GM12878 (cell line): ENCODE results near the gene AGAP2. TPM values are rescaled to one million over a fixed set of nuclear protein-coding genes. Genes with fewer than 3 reads are reported as not detected.

Experiments used
- ATAC-seq: fragments of 200-7000 bp; cut with Tn5 transposase; 3 replicates; pipeline ENCODE4 v1.9.1; 2020; ENCODE audit warnings: mild to moderate bottlenecking, moderate library complexity
- BruUV-seq: library from RNA; stranded (reverse); fragments of 400-500 nt; replicated peaks from 2 replicates; lab custom pipeline; 2021; lab: Mats Ljungman, UMichigan
- CTCF ChIA-PET: fragments of 300-600 bp; sonication (Branson Sonifier 250); formaldehyde crosslinking; extraction: SDS; loops from one replicate; lab custom pipeline; 2021; ENCODE audit warnings: inconsistent platforms; lab: Yijun Ruan, JAX
- POLR2A ChIA-PET: fragments of 350-600 bp; formaldehyde crosslinking; extraction: SDS; loops from one replicate; lab custom pipeline; 2021; ENCODE audit warnings: inconsistent platforms; lab: Charles Lee
- RAD21 ChIA-PET: fragments of 300-600 bp; sonication (Branson Sonifier 250); formaldehyde crosslinking; loops from one replicate; lab custom pipeline; 2023; ENCODE audit warnings: antibody characterized with exemption; ENCODE audit not compliant: unreplicated experiment; lab: Charles Lee
- SMC1A ChIA-PET: fragments of 300-600 bp; sonication (Branson Sonifier 250); formaldehyde crosslinking; loops from one replicate; lab custom pipeline; 2023; ENCODE audit not compliant: unreplicated experiment, uncharacterized antibody; lab: Charles Lee
- DNase-seq: peaks from one replicate; pipeline ENCODE4 v3.0.0-alpha.2; 2011; ENCODE audit warnings: low read depth, low spot score
- FAIRE-seq: peaks from 3 replicates; lab custom pipeline; 2011; peaks lifted over from hg19 to GRCh38; lab: Jason Lieb, UNC
- H2AFZ ChIP-seq: 2 replicates; pipeline ENCODE4 v1.6.0; 2011; ENCODE audit warnings: low read depth, low read length, control low read depth; ENCODE audit not compliant: control insufficient read depth
- H3K27ac ChIP-seq: 2 replicates; pipeline ENCODE4 v1.5.1; 2011; ENCODE audit warnings: control low read depth; ENCODE audit not compliant: control insufficient read depth, insufficient read depth
- H3K27me3 ChIP-seq, 2 experiments: replicated peaks in 1 of 2; 2 replicates each; pipeline versions ENCODE4 v1.6.0 to v1.6.1; 2011; ENCODE audit warnings: low read length in 1 of 2; ENCODE audit not compliant: control insufficient read depth in 2 of 2, insufficient read depth in 2 of 2
- H3K36me3 ChIP-seq, 2 experiments: 2 replicates each; pipeline ENCODE4 v1.5.1; 2011; ENCODE audit warnings: low read length in 1 of 2; ENCODE audit not compliant: control insufficient read depth in 2 of 2, insufficient read depth in 2 of 2
- H3K4me1 ChIP-seq: 2 replicates; pipeline ENCODE4 v1.6.1; 2011; ENCODE audit warnings: mild to moderate bottlenecking, low read length, moderate library complexity, mixed read lengths; ENCODE audit not compliant: control insufficient read depth, insufficient read depth
- H3K4me2 ChIP-seq: 2 replicates; pipeline ENCODE4 v1.6.0; 2011; ENCODE audit warnings: control low read depth; ENCODE audit not compliant: control insufficient read depth, insufficient read depth
- H3K4me3 ChIP-seq: fragments of 200-600 bp; sonication (generic); 2 replicates; pipeline ENCODE4 v1.5.1; 2016
- H3K79me2 ChIP-seq: 2 replicates; pipeline ENCODE4 v1.6.0; 2011; ENCODE audit warnings: low read length; ENCODE audit not compliant: control insufficient read depth, insufficient read depth
- H3K9ac ChIP-seq: 2 replicates; pipeline ENCODE4 v1.8.0; 2011; ENCODE audit warnings: low read length, control low read depth, mixed read lengths; ENCODE audit not compliant: control insufficient read depth, insufficient read depth
- H3K9me3 ChIP-seq: replicated peaks from 3 replicates; pipeline ENCODE4 v1.5.1; 2011; ENCODE audit warnings: mild to moderate bottlenecking, low read length; ENCODE audit not compliant: control insufficient read depth, insufficient read depth
- H4K20me1 ChIP-seq: 2 replicates; pipeline ENCODE4 v1.6.0; 2011; ENCODE audit not compliant: control insufficient read depth, insufficient read depth
- ASH2L ChIP-seq: fragments of 300-600, 200-600 bp; sonication (generic); IDR thresholded peaks from 2 replicates; pipeline ENCODE4 v1.6.1; 2017; ENCODE audit warnings: low read depth, mild to moderate bottlenecking, borderline replicate concordance
- ATF7 ChIP-seq: fragments of 450-650 bp; IDR thresholded peaks from 2 replicates; pipeline ENCODE4 v1.6.1; 2016; ENCODE audit warnings: low read depth, mild to moderate bottlenecking
- CBX3 ChIP-seq: fragments of 200-600 bp; sonication (generic); IDR thresholded peaks from 2 replicates; pipeline ENCODE4 v1.6.1; 2016; ENCODE audit warnings: low read depth, borderline replicate concordance
- CEBPB ChIP-seq, 2 experiments: fragments of 150-350 bp in 1 of 2; IDR thresholded peaks; 2 replicates each; pipeline ENCODE4 v1.6.1; 2012 to 2014; ENCODE audit warnings: low read depth in 2 of 2, low read length in 2 of 2, borderline replicate concordance in 1 of 2, inconsistent platforms in 1 of 2
- EP300 ChIP-seq, 2 experiments: fragments of 150-350 bp in 1 of 2; IDR thresholded peaks; 2 replicates each; pipeline ENCODE4 v1.6.1; 2011 to 2012; ENCODE audit warnings: low read depth in 2 of 2, low read length in 2 of 2, borderline replicate concordance in 1 of 2, improper control_type of control experiment in 1 of 2, inconsistent platforms in 1 of 2; ENCODE audit not compliant: control insufficient read depth in 1 of 2
- IKZF2 ChIP-seq, 2 experiments: fragments of 450-650 bp; IDR thresholded peaks; 2 replicates each; pipeline ENCODE4 v1.6.1; 2017; ENCODE audit warnings: mild to moderate bottlenecking in 2 of 2, moderate library complexity in 2 of 2
- IRF4 ChIP-seq: IDR thresholded peaks from 2 replicates; pipeline ENCODE4 v1.6.1; 2011; ENCODE audit warnings: low read depth, low read length
- MAX ChIP-seq: IDR thresholded peaks from 2 replicates; pipeline ENCODE4 v1.6.1; 2012; ENCODE audit warnings: low read depth, low read length, improper control_type of control experiment
- MTA3 ChIP-seq: IDR thresholded peaks from 2 replicates; pipeline ENCODE4 v1.6.1; 2012; ENCODE audit warnings: low read length, inconsistent platforms, borderline replicate concordance
- MXI1 ChIP-seq: fragments of 150-350 bp; IDR thresholded peaks from 2 replicates; pipeline ENCODE4 v1.6.1; 2011; ENCODE audit warnings: low read depth, mild to moderate bottlenecking, inconsistent platforms, low read length, improper control_type of control experiment
- NFIC ChIP-seq: IDR thresholded peaks from 2 replicates; pipeline ENCODE4 v1.6.1; 2012; ENCODE audit warnings: low read depth, mild to moderate bottlenecking, inconsistent platforms, low read length, moderate library complexity
- PML ChIP-seq: IDR thresholded peaks from 2 replicates; pipeline ENCODE4 v1.6.1; 2012; ENCODE audit warnings: low read length, inconsistent platforms
- SUPT20H ChIP-seq: IDR thresholded peaks from 2 replicates; pipeline ENCODE4 v1.6.1; 2011; ENCODE audit warnings: low read depth, mild to moderate bottlenecking, low read length, moderate library complexity, borderline replicate concordance; ENCODE audit not compliant: control insufficient read depth
- SUZ12 ChIP-seq: fragments of 200-600 bp; sonication (generic); IDR thresholded peaks from one replicate; pipeline ENCODE4 v1.6.1; 2018; ENCODE audit warnings: antibody characterized with exemption, mild to moderate bottlenecking; ENCODE audit not compliant: unreplicated experiment
- ZNF207 ChIP-seq: fragments of 450-650 bp; IDR thresholded peaks from 2 replicates; pipeline ENCODE4 v1.6.1; 2014; ENCODE audit warnings: antibody characterized with exemption, mild to moderate bottlenecking, borderline replicate concordance
- ZNF274 ChIP-seq: IDR thresholded peaks from one replicate; pipeline ENCODE4 v1.8.0; 2011; ENCODE audit not compliant: insufficient read length, insufficient read depth
- ZZZ3 ChIP-seq: IDR thresholded peaks from 2 replicates; pipeline ENCODE4 v1.6.1; 2011; ENCODE audit warnings: low read depth; ENCODE audit not compliant: control insufficient read depth, insufficient read length
- WGBS: methylation state at CpG from one replicate; pipeline ENCODE4 v1.1.6; 2016; ENCODE audit warnings: low lambda C conversion rate; ENCODE audit not compliant: insufficient replicate concordance, insufficient coverage; ENCODE audit errors: missing lambda C conversion rate; 5-methylcytosine and 5-hydroxymethylcytosine counted together
- in situ Hi-C: fragments of 300-500 bp; cut with MboI; formaldehyde crosslinking; loops from 9 replicates; pipeline ENCODE4 v1.14.3; 2018; ENCODE audit warnings: mixed read lengths
- intact Hi-C: fragments of 100-400 bp; cut with micrococcal nuclease; formaldehyde crosslinking; loops from one replicate; pipeline ENCODE4 v1.14.2; 2022; ENCODE audit not compliant: unreplicated experiment
- polyA plus RNA-seq, 11 experiments: library from polyadenylated mRNA; depleted of rRNA in 4 of 11; unstranded in 6 of 11; stranded (reverse) in 5 of 11; fragments of >200 nt; fragmentation: Nextera tagmentation in 4 of 11; fragmentation: Illumina TruSeq in 1 of 11; extraction: Ambion mirVana in 4 of 11; extraction: Trizol in 1 of 11; gene quantifications; 1 replicate in 1 of 11; 2 replicates in 10 of 11; pipeline versions ENCODE4 v1.2.1 to v1.2.3, GENCODE V29; 2011 to 2016; ENCODE audit warnings: inconsistent platforms in 2 of 11, missing spikeins in 2 of 11, low read depth in 1 of 11
- total RNA-seq, 4 experiments: library from RNA; depleted of rRNA in 3 of 4; stranded (reverse); fragments of >200 nt in 3 of 4; fragmentation: Illumina TruSeq in 1 of 4; extraction: Trizol in 1 of 4; gene quantifications; 2 replicates each; pipeline versions ENCODE4 v1.2.1 to v1.2.3, GENCODE V29; 2013 to 2021
- TF ChIP-seq, protein P1 (sequence below): fragments of 450-650 bp; IDR thresholded peaks from 2 replicates; pipeline ENCODE4 v1.6.1; 2014; ENCODE audit warnings: mild to moderate bottlenecking

Gene AGAP2
- total and polyA plus RNA-seq, 10 of the 15 experiments (the other 5 are each of a cell fraction or from before 2014, with no cell fraction given) = 0.29 to 19.8 (median 11.0) TPM

DNA sequence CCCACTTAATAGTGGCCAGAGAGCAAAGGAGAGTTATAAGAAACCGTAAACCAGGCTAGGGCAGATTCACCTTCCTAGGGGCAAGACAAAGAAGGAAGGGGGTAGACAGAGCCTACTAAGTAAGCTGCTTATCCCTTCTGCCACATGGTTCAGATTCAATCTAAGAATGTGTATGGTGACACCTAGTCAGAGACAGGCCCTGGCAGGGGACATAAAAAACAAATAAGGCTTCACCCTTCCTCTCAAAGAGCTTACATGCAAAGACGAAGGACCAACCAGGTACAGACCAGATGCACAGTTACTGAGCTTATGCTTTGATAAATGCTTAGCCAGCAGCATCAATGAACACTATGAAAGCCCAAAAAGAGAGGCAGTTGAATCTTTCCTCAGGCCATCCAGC is 23.9 kb upstream of the AGAP2 start (continued):
- no peak for TF ChIP-seq ASH2L
- no peak for TF ChIP-seq MTA3
- TF ChIP-seq CBX3 = no peak
- TF ChIP-seq NFIC = no peak
- TF ChIP-seq, protein P1, sequence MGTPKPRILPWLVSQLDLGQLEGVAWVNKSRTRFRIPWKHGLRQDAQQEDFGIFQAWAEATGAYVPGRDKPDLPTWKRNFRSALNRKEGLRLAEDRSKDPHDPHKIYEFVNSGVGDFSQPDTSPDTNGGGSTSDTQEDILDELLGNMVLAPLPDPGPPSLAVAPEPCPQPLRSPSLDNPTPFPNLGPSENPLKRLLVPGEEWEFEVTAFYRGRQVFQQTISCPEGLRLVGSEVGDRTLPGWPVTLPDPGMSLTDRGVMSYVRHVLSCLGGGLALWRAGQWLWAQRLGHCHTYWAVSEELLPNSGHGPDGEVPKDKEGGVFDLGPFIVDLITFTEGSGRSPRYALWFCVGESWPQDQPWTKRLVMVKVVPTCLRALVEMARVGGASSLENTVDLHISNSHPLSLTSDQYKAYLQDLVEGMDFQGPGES = no peak

- Histone ChIP-seq H3K79me2 (no peaks in the 10 kb centered on the region), H3K27me3 (peaks cover 11 to 23% of the 10 kb centered on the region in 2 experiments; a peak in 3 of 4 replicates), H3K27ac (no peak overlapping the region)
- BruUV-seq = no TSS peak
- DNase-seq = no peak
- TF ChIP-seq SUPT20H = no peak
- TF ChIP-seq ATF7 = no peak
- TF ChIP-seq ZNF274 = no peak
- TF ChIP-seq MXI1 = no peak
- no peak for TF ChIP-seq EP300 (IDR thresholded peaks at IDR 0.05; ENCODE audit: borderline replicate concordance in 1 of 2, control insufficient read depth in 1 of 2, low read depth in 2 of 2, low read length in 2 of 2)
- TF ChIP-seq CEBPB (IDR thresholded peaks at IDR 0.05; ENCODE audit: borderline replicate concordance in 1 of 2, low read depth in 2 of 2, low read length in 2 of 2) = no peak
- no peak for TF ChIP-seq ZZZ3
- TF ChIP-seq ZNF207 = no peak
- TF ChIP-seq IRF4 = no peak
- TF ChIP-seq PML = no peak
- no peak for TF ChIP-seq IKZF2 (IDR thresholded peaks at IDR 0.05)
- TF ChIP-seq MAX = no peak
- TF ChIP-seq SUZ12 = no peak
- no peak for TF ChIP-seq MTA3
- TF ChIP-seq, all 136 proteins: peak for 0
- peaks cover 27% of the 10 kb centered on the region for H3K4me1 ChIP-seq
- 79% methylated on average over 4 of the region's 4 CpGs for whole genome bisulfite sequencing
- ChIA-PET CTCF (interaction anchor here (0.5 kb wide), 1 partner anchor 172 kb away, joined by 3 read pairs; no protein-coding TSS in a partner anchor), SMC1A (no interaction called here), POLR2A (no interaction called here), RAD21 (no interaction called here)
- no peaks in the 10 kb centered on the region; the same call in 2 of the 3 replicates for H3K9me3 ChIP-seq
- in situ Hi-C loops (no loop called here), intact Hi-C loops (no loop called here)
- H3K4me2 ChIP-seq = no peak overlapping the region
- H3K4me3 ChIP-seq = no peak overlapping the region
- no peak overlapping the region for H3K9ac ChIP-seq
- H2AFZ ChIP-seq = no peak overlapping the region
- H3K36me3 ChIP-seq = peaks cover 0 to 3% of the 10 kb centered on the region in 2 experiments; a peak in 2 of 4 replicates
- FAIRE-seq (no peak), ATAC-seq (no peak)
- no peaks in the 10 kb centered on the region; the same call in 1 of the 2 replicates for H4K20me1 ChIP-seq
Observed at GRCh38 chr12:57761391-57761998, 23.0 kb upstream of the AGAP2 start.
